ENCODE results near the gene XPO6. TPM values are rescaled to one million over a fixed set of nuclear protein-coding genes. Genes with fewer than 3 reads are reported as not detected.

XPO6 gene
- total RNA-seq, 1 experiment from 2014 or later: 135 TPM

GRCh38 chr16:28052274-28053128 lies 159.3 kb downstream of the XPO6 start:
- Histone ChIP-seq H3K9me3 (ENCODE audit: control insufficient read depth, insufficient read depth, low read depth, low read length) (peaks cover 6% of the 10 kb centered on the region; the same call in 1 of the 2 replicates), H3K36me3 (ENCODE audit: control insufficient read depth, insufficient read depth, low read length) (no peaks in the 10 kb centered on the region), H3K27ac (ENCODE audit: low read length) (no peak overlapping the region), H3K4me1 (ENCODE audit: control insufficient read depth, insufficient read depth, low read length) (no peaks in the 10 kb centered on the region), H3K27me3 (ENCODE audit: control insufficient read depth, insufficient read depth, low read length) (peaks cover 2% of the 10 kb centered on the region; the same call in 1 of the 2 replicates), H3K4me3 (ENCODE audit: low read depth in 2 of 2, low read length in 2 of 2) (no peak overlapping the region)
- DNase-seq (ENCODE audit: low read depth, low spot score) (no peak), ATAC-seq (no peak)
- in situ Hi-C loops (cut with HindIII; ENCODE audit: low pct_unique_long_range_greater_than_20kb, low sequenced_read_pairs): no loop called here
- ChIA-PET CTCF (no interaction called here), POLR2A (no interaction called here)
- no TSS peak for BruUV-seq (replicated peaks)
- intact Hi-C loops (cut with micrococcal nuclease; ENCODE audit: unreplicated experiment): no loop called here
- no peak for TF ChIP-seq REST (IDR thresholded peaks at IDR 0.05; ENCODE audit: insufficient read depth in 1 of 2, low read depth in 2 of 2, low read length in 1 of 2)
- TF ChIP-seq SIN3A (IDR thresholded peaks at IDR 0.05; ENCODE audit: borderline replicate concordance, insufficient read depth, low read depth, low read length): no peak
- no peak for TF ChIP-seq CTCF (IDR thresholded peaks at IDR 0.05)
- TF ChIP-seq POLR2AphosphoS5 (IDR thresholded peaks at IDR 0.05; ENCODE audit: low read depth, low read length): no peak
- no peak for TF ChIP-seq TCF7L2 (IDR thresholded peaks at IDR 0.05; ENCODE audit: low read depth, low read length)

GRCh38 chr16:28051486-28051885 lies 160.3 kb downstream of the XPO6 start:
- ATAC-seq: no peak
- no peak for DNase-seq (ENCODE audit: low read depth, low spot score)
- no peak overlapping the region for H3K27ac ChIP-seq (ENCODE audit: low read length)
- intact Hi-C loops (cut with micrococcal nuclease; ENCODE audit: unreplicated experiment) (no loop called here), in situ Hi-C loops (cut with HindIII; ENCODE audit: low pct_unique_long_range_greater_than_20kb, low sequenced_read_pairs) (no loop called here)
- no peak overlapping the region for H3K4me3 ChIP-seq (ENCODE audit: low read depth in 2 of 2, low read length in 2 of 2)
- CTCF ChIA-PET: no interaction called here
- peaks cover 6% of the 10 kb centered on the region; the same call in 1 of the 2 replicates for H3K9me3 ChIP-seq (ENCODE audit: control insufficient read depth, insufficient read depth, low read depth, low read length)
- no peaks in the 10 kb centered on the region for H3K4me1 ChIP-seq (ENCODE audit: control insufficient read depth, insufficient read depth, low read length)
- BruUV-seq (replicated peaks): no TSS peak
- H3K27me3 ChIP-seq (ENCODE audit: control insufficient read depth, insufficient read depth, low read length): peaks cover 2% of the 10 kb centered on the region; the same call in 1 of the 2 replicates
- POLR2A ChIA-PET: no interaction called here
- TF ChIP-seq REST (IDR thresholded peaks at IDR 0.05; ENCODE audit: insufficient read depth in 1 of 2, low read depth in 2 of 2, low read length in 1 of 2) (no peak), SIN3A (IDR thresholded peaks at IDR 0.05; ENCODE audit: borderline replicate concordance, insufficient read depth, low read depth, low read length) (no peak), POLR2AphosphoS5 (IDR thresholded peaks at IDR 0.05; ENCODE audit: low read depth, low read length) (no peak), TCF7L2 (IDR thresholded peaks at IDR 0.05; ENCODE audit: low read depth, low read length) (no peak)
- H3K36me3 ChIP-seq (ENCODE audit: control insufficient read depth, insufficient read depth, low read length): no peaks in the 10 kb centered on the region

Other genes starting within 250 kb of the XPO6 start
- 0.08 TPM for gene GSG1L, start 148.3 kb downstream of the XPO6 start, total RNA-seq (2021; ENCODE audit: unreplicated experiment)
- 2.4 TPM for gene SBK1, start 80.6 kb upstream of the XPO6 start, total RNA-seq (2021; ENCODE audit: unreplicated experiment)
- 1.3 TPM for gene NPIPB6, start 151.5 kb upstream of the XPO6 start, total RNA-seq (2021; ENCODE audit: unreplicated experiment)
- 64.2 TPM for gene EIF3CL, start 191.9 kb upstream of the XPO6 start, total RNA-seq (2021; ENCODE audit: unreplicated experiment)

Measured in Panc1 (cell line).